ENCODE results near the gene TNS1.

The TNS1 gene

DNA sequence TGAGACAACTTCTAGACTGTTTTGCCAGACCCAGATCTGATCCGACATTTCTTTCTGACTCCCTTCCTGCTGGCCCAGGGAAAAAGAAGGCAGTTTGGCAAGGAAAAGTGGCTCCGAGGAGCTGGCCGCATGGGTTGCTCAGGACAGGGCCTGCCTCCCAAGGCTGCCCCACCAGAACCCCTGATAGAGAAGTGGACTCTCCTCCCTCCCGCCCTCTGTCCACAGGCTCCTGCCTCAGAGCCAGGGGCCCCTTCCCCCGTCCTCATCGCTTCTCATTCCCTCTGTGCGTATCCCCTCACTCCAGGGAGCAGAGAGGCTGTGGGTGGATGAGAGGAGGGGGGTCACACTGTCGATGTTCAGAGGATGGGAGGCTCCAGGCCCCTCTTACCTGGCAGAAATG lies 110.2 kb downstream of the TNS1 start:
- no peak for DNase-seq

DNA sequence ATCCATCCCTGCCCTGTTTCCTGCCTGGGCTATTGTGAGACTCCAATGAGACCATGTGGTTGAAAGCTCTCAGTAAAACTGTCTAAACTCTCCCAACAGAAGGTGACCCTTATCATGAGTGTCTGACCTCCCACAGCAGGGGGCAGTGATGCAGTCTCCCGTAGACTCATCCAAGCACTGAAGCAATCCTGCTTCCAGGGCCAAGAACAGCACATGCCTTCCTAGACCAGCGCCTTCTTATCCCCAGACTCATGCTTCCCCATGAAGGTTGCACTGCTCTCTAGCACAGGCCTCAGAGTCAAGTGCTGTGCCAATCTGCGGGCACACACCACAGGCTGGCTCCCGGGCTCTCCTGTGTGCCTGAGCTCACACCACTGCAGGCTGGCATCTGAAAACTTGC lies 112.3 kb downstream of the TNS1 start:
- DNase-seq, result no peak

DNA sequence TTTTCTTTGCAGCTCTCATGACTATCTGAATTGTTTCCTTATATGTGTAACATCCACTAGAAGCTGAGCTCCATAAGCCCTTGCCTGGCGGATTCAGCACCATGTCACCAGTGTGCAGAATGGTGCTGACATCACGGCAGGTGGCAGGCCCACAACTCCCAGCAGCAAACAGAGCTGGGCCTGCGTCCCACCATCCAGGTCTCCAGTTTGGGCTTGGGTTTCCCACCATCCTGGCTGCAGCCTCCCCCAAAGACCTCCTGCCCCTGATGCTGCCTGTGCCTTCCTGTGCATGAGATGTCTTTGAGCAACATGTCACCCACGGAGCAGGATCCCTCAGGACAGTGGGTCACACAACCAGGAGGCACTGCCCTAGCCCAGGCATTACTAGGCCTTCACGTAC lies 113.1 kb downstream of the TNS1 start:
- DNase-seq, result no peak

DNA sequence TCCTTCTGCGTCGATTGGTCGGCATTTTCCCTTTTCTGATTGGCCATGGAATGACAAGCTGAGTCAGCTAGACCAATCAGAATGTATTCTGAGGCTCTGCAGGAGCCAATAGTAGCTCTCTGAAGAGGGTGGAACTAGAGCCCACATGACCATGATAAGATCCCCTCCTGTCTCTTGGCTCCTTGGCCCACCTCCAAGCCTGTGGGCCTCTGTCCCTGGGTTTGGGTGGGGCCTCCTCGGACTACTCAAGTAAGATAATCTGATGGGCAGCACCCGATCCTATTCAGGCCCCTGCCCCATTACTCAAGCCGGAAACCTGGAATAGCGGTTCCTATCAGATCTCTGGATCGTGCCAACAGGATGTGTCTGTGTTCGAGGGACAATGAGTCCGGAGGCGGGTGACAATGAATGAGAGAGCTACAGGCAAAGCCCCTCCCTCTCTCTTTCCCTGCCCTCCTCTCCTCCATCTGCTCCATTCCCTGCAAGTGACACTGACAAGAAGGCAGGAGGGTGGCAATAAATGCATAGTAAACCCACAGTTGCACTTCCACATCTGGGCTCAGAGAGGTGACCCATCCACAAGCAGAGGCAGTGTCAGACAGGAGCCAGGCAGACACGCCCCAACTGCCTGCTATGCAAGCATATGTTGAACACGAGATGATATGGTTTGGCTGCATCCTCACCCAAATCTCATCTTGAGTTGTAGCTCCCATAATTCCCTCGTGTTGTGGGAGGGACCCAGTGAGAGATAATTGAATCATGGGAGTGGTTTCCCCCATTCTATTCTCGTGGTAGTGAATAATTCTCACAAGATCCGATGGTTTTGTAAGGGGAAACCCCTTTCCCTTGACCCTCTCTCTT lies 114.7 kb downstream of the TNS1 start:
- DNase-seq, result no peak

DNA sequence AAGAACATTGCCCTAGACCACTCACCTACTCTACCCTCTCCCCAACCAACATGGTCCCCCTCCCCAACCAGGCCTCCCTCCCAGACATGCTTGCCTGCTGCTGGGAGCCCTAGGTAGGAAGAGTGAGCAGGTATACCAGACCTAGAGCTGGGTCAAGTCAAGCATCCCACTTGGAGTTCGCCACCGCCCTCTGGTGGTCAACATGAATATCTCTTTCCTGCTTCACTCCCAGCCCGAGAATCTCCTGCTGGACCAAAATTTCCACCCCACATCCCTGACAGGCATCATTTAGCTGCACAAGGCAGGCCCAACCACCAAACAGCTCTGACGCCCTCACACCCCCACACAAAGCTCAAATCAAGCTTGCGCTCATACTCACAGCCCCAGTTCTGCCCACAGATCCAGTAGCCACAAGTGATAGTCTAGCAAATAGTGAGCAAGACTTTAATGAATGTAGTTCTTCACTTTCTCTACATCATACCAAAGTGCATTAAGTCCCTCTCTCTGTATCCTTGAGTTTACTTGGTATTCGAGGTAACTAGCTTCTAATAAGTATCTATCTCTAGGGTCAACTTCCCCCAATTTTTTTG lies 116.0 kb downstream of the TNS1 start:
- DNase-seq, result peak; percentile 45

DNA sequence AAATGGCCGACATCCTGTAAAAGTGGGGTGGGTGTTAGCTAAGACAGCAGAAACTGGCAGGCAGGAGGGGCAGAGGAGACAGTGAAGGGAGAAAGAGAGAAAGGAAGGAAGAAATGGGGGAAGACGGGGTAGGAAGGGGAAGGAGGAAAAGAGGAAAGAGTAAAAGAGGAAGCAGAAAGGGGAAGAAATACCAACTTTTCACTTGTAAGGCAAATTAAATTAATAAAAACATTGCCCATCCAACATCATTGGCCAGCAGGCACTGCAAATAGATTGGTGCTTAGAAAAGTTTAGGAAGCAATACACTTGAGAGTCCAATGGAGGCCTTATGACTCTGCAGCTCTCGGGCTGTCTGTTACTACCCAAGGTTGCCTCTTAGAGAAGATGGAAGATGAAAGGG lies 116.7 kb downstream of the TNS1 start:
- no peak for DNase-seq

DNA sequence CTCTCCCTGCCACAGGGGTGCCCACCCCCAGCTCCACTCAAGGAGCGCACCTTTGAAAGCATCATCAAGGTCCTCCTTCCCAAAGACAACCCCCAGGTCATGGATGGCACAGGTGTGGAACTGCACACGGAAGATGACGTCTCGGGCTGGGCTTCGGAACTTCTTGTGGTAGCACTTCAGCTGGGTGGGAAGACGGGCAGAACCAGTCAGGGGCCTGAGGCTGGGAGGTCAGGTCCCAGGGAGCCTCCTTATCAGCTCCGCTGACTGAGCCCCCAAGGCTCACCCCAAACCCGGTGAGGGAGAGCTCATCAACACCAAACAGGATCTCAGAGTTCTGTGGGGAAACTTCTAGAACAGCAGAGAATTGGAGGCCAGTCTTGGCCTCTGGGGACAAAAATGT lies 117.8 kb downstream of the TNS1 start:
- DNase-seq, result no peak

DNA sequence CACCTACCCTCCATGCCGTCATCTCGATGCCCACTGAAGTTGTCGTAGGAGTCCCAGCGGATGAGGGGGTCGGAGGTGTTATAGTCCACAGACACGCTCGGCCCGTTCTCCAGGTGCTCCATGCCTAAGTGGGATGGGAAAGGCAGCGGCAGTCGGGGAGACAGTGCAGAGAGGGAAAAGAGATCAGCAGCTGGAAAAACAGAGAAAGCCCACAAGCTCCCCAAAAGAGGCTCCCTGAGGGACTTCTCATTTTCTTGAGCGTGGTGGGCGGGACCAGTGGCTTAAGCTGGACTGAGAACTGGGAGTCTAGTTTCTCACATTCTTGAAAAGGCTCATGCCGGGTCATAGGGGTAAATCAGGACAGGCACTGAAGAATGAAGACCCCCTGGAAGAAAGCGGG lies 121.9 kb downstream of the TNS1 start:
- no peak for DNase-seq

DNA sequence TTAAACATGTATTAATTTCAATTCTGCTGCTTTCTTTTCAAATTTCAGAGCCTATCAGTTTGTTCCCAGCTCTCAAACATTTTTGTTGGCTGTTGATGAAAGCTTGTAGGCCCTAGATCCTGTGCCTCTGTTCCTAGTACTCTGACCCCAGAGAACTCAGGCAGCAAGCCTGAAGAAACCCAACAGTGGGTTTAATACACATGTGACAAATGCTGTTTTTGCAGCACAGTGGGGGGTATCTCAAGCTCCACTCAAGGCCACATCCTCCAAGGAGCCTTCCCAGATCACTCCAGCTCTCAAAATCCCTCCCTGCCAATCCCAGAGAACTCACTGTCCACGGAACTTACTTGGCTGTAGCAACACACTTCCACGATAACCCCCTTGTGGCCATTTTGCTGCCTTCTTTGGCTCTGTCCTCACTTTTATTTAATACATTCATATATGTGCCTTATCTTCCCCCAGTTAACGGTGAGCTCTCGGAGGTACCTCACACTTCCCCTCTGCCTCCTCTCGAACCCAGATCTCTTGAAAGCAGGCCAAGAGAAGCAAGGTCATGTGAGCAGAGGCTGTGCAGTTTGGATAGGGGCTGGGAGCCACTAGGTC lies 122.4 kb downstream of the TNS1 start:
- no peak for DNase-seq

DNA sequence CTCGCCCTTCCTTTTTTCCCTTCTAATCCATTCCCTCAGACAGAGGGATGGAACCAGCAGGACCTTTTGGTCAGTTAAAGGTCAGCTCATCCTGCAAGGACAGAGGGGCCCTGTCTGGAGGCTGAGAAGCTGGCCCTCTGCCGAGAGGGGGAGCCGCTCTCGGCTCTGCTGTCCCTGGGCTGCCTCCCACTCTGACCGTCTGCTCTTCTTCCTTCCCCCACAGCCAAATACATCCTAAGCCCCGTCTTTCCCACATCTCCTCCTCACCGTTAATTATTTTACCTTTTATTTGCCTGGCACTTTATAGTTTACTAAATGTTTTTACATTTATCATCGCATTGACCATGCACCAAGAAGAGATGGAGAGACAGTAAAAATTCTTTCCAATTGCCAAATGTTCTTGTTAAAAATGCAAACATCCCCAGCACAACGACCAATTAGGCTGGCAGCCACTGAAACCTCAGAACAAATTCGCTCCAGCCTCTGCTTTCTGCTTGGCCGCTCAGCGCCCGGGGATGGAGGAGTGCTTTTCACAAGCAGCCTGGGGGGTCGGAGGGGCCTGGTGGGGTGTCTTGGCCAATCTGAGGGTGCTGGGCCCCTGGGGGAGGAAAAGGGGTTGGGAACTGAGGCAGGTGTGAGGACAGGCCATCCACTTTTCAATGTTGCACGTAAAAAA lies 123.7 kb downstream of the TNS1 start:
- DNase-seq, result no peak

DNA sequence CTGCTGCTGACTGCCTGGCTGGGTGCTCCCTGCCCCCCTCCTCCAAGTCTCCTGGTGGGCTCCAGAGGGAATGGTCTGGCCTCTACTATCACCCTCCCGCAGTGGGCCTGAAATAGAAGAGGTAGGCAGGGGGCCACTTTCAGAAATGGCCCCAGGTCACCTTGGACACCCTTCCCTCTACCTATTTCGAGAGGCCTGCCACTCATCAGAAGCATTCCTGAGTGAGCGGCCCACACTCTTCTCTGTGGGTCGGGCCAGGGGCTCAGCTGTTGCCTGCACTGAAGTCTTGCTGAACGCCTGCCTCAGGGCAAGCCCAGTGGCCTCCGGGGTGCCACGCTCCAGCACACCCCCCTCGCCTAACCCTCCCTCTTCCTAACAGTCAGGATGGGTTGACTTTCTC lies 124.9 kb downstream of the TNS1 start:
- DNase-seq, result no peak

DNA sequence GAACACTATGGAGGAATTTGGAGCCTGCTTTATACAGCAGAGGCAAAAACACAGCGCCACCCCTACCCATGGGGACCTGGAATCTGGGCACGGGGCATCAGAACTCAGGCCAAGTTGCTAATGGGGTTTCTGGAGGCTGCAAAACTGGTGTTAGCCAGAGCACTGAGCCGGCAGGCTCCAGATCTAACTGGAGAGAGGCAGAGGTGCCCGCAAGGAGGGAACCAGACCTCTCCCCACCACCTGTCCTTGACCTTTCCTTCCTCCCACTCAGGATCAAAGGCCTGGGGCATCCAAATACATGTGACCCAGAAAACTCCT lies 126.6 kb downstream of the TNS1 start:
- DNase-seq, result no peak

DNA sequence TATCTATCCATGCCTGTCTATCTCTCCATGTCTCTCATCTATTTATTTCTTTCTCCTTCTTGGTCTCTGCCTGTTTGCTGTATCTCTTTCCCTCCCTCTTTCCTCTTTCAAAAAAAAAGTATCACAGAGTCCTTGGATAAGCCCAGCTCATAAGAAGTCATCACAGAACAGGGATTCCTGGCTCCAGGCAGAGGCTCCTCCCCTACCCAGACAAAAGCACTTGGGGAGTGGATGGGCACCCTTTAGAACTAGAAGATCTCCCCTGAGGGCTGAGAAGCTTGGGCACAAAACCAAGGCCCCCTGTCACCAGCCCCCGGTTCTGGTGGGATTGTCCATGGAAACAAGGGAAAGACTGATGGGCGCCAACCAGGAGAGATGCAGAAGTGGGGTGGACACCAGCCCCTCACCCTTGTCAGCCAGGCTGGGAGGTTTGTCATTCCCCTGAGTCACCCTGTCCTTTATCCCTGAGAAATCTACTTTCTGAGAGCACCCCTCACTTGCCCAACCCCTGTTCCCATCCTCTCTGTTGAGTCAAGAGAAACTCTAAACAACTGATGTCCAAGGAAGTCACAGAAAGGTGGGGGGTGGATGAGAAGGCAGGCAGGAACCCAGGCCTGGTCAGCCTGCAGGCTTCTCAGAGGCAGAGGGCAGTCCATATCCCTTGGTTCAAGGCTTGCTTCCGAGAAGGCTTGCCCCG lies 127.1 kb downstream of the TNS1 start:
- no peak for DNase-seq

DNA sequence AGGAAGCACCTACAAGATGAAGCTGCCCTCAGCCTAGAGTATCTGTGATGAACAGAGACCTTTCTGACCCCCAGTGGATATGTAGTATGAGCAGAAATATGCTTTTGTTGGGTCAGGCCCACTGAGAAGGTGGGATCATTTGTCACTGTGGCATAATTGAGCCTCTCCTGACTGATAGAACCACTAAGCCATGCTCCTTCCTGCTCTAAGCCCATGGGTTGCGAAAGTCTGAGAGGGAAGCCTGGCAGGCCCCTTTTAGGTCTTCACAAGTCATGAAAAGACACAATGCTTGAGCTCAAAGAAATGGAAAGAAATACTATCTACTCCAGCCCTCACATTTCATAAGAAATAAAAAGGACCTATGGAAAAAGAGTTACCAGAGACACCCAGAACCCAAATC lies 127.7 kb downstream of the TNS1 start:
- no peak for DNase-seq

DNA sequence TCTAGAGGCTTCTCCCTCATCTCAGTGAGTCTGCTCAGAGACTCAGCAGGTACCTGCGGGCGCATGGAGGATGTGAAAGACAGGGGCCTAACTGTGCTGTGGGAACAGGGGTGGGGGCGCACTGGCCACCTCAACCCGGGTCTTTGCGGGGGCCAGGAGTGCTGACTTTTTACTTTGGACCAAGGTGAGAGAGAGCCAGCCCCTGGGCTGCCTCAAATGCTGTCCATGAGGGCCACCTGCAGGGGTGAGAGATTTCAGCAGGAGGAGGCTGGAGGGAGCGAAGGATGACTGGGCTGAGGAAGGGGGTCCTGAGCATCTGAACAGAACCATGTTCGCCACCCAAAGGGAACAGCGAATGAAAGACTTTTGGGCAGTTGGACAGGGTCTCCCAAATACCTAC lies 129.4 kb downstream of the TNS1 start:
- DNase-seq, result no peak

DNA sequence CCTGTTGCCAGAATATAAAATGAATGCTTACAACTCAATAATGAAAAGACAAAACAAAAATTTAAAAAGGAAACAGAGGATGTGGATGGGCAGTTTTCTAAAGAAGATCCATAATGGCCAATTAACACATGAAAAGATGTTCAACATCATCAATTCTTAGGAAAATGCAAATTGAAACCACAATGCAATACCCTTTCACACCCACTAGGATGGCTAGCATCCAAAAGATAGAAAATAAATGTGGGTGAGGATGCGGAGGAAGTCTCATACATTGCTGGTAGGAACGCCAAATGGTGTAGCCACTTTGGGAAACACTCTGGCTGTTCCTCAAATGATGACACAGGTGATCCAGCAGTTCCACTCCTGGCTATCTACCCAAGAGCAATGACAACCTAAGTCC lies 130.5 kb downstream of the TNS1 start:
- DNase-seq, result no peak

DNA sequence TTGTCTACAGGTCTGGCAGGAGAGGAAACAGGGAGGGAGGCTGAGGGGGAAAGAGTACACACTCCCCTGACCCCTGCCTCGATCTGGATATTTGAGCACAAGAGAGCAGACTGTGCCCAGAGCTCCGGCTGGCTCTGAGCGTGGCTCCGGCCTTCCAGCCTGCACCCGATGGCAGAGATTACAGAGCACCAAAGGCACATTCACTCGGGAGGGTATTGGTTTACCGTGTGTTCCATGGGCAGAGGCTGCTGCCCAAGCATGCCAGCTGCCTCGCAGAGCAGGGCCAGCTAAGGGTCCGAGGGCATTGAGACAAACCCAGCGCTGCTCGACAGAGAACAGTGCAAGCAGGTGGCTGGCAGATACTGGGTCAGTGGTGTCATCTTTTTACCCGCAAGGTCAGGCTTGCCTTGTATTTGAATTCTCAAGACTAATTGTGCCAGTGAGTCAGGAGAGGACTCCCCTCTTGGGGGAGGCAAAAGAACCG lies 132.2 kb downstream of the TNS1 start:
- DNase-seq, result no peak

DNA sequence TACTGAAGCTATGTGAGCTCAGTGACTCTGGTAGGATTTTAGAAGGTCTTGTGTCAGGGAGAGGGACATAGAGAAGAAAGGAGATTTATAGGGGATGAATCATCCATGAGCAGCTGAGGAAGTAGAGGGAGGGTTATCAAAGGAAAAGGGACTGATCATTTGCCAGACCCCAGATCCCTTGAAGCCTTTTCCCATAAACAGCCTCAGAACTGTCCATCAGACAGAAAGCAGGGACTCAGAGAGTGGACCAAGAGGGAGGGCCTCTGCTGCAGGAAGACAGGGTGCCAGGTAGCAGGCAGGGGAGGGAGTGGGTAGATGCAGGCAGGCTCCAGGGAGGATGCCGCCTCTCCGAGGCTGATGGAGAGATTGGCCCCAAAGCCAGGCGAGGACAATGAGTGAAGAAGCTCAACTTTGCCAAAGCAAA lies 133.9 kb downstream of the TNS1 start:
- DNase-seq, result no peak

DNA sequence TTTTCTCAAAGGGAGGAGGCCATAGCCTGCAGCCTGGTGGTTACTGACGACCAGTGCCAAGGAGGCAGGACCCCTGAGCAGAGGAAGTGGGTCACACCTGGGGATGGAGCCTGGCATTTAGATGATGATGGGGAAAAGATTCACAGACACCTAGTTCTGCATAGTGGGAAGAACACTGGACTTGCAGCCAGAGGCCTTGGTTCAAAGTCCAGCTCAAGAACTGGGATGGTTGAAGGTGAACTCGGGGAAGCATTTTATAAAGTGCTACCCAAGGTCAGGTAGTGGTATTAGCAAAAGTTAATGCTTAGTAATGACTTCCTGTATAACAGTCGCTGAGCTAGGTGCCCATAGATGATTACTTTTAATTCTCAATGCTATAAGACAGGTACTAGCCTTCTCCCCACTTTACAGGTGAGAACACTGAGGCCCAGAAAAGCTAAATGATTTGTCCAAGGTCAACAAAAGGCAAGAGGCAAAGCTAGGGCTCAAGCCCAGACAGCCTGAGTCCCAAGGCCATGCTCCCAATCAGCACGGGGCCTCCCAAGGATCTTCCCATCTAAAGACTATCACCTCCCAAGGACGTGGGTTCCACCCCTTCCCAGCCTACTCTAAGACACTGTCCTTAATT lies 134.4 kb downstream of the TNS1 start:
- no peak for DNase-seq

DNA sequence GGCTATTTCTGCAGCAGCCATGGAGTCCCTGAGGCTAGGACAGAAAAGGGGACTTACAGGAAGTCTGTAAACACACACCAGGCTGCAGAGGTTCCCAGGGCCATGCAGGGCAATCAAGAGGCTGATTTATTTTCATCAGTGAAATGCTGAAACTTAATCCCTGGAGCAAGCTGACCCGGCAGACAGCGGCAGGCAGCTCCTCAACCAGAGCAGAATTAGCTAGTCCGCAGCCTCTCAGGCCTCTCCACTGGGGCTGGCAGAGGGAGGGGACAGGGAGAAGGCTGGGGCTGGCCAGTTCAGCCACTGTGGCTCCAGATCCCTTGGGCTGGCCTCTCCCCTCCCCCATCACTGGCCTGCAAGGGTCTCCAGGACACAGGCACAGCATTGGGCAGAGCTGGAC lies 136.3 kb downstream of the TNS1 start:
- no peak for DNase-seq

DNA sequence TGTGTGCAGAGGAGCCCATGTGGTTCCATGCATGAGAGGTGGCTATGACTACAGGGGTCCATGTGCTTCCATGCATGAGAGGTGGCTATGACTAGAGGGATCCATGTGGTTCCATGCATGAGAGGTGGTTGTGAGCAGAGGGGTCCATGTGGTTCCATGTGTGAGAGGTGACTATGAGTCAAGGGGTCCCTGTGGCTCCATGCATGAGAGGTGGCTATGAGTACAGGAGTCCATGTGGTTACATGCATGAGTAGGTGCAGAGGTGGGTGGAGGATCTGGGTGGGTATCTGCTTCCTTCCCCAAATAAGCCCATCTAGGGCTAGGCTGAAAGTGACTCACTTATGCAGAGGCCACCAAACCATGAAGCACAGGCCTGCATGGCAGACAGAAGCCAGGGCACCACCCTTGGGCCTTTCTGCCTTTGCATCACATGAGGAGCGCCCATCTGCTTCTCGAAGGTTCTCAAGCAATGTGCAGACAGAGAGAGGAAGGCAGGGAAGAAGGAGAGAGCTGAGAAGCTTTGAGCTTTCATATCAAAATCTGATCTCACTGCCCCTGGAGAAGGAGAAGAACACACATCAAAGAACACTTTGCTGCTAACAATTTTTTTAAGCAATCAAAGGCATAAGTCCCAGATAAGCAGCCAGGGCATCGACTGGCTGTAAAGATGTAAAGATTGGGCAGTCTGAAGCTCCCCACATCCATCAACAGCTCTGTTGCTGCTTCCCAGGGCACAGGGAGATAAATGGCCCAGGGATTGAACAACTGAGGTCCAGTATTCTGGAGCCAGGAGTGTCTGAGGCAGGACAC lies 137.6 kb downstream of the TNS1 start:
- no peak for DNase-seq

DNA sequence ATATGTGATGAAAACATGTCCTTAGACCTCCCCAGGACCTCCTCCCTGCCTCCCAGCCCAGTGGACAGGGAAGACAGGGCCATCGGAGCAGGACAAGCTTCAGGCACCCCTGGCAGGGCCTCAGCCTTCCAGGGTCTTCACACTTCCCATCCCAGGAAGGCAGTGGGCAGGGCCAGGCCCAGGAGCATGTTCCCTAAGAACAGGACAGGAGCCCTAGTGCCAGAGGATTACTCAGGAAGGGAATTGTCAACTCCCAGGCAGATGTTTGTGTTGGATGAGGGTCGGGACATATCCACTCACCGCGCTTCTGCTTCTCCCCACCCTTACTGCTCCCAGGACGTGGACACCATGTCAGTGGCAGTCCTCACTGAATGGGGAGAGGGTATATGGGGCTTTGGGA lies 138.9 kb downstream of the TNS1 start:
- no peak for DNase-seq
